ENCODE results near the gene ZNF521.
A peak's percentile ranks its signal among the peaks of the same experiment; 100 is the strongest.

The ZNF521 gene

DNA sequence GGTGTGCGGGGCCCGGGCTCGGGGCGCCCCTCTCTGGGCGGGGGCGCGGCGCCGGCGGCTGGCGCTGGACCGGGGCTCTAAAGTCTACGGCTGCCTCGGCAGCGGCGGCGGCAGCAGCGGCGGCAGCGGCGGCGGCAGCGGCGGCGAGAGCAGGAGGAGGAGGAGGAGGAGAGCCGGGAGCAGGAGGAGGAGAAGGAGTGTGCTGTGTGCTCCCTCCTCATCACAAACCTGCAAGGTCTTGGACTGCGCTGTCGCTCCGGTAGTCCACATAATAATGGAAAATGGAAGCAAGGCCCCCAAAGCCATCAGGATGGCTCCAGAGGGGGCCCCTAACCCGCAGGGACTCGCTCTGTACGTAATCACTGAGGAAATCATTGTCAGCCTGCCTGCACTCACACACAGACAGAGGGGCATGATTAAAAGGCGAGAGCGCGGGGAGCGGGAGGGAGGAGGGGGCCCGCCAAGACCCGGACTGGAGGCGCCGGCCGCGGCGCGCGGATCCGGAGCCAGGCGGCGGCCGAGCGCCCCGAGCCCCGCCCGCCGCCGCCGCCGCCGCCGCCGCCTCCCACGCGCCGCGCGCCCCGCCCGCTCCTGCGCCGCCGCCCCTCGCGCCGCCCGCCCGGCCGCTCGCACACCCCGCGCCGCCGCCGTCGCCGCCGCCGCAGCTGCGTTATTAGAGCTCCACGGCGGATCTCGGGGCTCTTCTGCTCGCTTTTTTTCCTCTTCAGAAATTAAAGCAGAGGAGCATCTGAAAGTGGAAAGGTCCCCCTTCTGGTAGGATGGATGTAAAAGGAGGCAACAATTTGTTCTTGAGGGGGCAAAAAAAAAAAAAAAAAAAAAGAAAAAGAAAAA is at the start of gene ZNF521:
Gene ZNF521 (minus strand): TSS at position 390 of the 852 bp plus-strand sequence. CDS start 1,220 bp downstream, outside the sequence.
- DNase-seq (ENCODE audit: low read depth): peak; percentile 90
- peak within 1 kb of the TSS; percentile 79 for H3K4me3 ChIP-seq (ENCODE audit: control insufficient read depth, low read depth, low read length)
- peak; percentile 39 for TF ChIP-seq CTCF (conservative IDR thresholded peaks at IDR 0.05; ENCODE audit: control insufficient read depth, insufficient read depth, low read depth, low read length)

- TF ChIP-seq CTCF (conservative IDR thresholded peaks at IDR 0.05; ENCODE audit: control insufficient read depth, insufficient read depth, low read depth, low read length): no peak
- DNase-seq (ENCODE audit: low read depth): peak; percentile 30
Measured at GRCh38 chr18:25399554-25399953, 47.6 kb upstream of the ZNF521 start.

GRCh38 chr18:25392192-25392591 is 40.2 kb upstream of the ZNF521 start:
- TF ChIP-seq CTCF (conservative IDR thresholded peaks at IDR 0.05; ENCODE audit: control insufficient read depth, insufficient read depth, low read depth, low read length): no peak
- no peak overlapping the region for H3K4me3 ChIP-seq (ENCODE audit: control insufficient read depth, low read depth, low read length)
- no peak for DNase-seq (ENCODE audit: low read depth)

More at GRCh38 chr18:25399554-25399953, 47.6 kb upstream of the ZNF521 start:
- no peak overlapping the region for H3K4me3 ChIP-seq (ENCODE audit: control insufficient read depth, low read depth, low read length)

DNA sequence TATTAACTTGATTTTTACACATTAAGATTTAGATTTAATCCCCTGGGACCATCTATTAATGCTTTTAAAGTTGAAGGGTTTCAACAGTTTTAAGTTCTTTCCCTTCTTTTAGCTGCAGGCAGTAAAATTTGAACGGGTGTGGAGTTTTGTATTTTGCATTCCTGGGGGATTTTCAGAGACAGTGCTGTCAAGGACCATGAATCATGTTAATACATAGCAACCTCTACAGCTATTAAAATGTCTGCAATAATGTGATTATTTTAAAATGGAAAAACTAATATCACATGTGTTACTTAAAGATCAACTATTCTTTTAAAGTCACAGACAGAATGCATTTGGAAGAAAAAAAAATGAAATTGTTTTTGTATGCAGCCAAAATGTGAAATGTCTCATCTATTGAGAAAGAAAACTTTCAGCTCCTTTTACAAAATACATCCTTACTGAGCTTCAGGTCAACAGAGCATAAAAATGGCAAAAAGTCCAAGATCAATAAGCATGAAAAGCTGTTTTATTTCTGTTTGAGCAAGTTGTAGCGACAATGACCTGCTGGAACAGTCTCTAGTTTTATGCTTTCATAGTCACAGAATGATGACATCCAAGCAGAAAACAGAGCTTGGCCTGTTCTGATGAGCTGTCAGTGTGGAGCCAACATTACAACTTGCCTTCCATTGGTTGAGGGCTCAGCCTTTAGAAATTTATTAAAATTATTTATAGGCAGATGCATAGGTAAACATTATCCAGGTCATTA is 21.6 kb upstream of the ZNF521 start:
- TF ChIP-seq CTCF (conservative IDR thresholded peaks at IDR 0.05; ENCODE audit: control insufficient read depth, insufficient read depth, low read depth, low read length): no peak
- no peak overlapping the region for H3K4me3 ChIP-seq (ENCODE audit: control insufficient read depth, low read depth, low read length)
- no peak for DNase-seq (ENCODE audit: low read depth)

GRCh38 chr18:25370391-25370790 is 18.4 kb upstream of the ZNF521 start:
- H3K4me3 ChIP-seq (ENCODE audit: control insufficient read depth, low read depth, low read length): no peak overlapping the region
- TF ChIP-seq CTCF (conservative IDR thresholded peaks at IDR 0.05; ENCODE audit: control insufficient read depth, insufficient read depth, low read depth, low read length): no peak
- DNase-seq (ENCODE audit: low read depth): no peak

DNA sequence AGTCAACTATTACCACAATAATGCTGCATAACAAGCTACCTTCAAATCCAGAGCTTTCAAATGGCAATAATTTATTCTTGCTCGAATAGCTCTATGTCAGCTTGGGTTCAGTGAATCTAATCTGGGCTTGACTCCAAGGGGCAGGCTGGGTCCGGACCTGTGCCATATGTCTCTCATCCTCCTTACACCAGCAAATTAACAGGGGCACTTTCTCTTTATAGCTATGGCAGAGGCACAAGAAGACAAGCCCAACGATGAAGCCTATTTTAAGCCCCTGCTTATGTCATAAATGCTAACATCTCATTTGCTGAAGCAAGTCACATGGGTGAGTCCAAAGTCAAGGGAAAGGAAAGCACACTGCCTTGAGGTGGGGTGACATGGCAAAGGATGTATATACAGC is 13.3 kb upstream of the ZNF521 start:
- DNase-seq (ENCODE audit: low read depth): no peak
- no peak for TF ChIP-seq CTCF (conservative IDR thresholded peaks at IDR 0.05; ENCODE audit: control insufficient read depth, insufficient read depth, low read depth, low read length)
- H3K4me3 ChIP-seq (ENCODE audit: control insufficient read depth, low read depth, low read length): no peak overlapping the region

All from fibroblast of mammary gland (primary cell).